ENCODE data around the gene WBP1. TPM values are rescaled to one million over a fixed set of nuclear protein-coding genes. Genes with fewer than 3 reads are reported as not detected.

WBP1 gene
- total and polyA plus RNA-seq, 10 of the 15 experiments (the other 5 are each of a cell fraction or from before 2014, with no cell fraction given): 4.2 to 76.8 (median 43.8) TPM

DNA sequence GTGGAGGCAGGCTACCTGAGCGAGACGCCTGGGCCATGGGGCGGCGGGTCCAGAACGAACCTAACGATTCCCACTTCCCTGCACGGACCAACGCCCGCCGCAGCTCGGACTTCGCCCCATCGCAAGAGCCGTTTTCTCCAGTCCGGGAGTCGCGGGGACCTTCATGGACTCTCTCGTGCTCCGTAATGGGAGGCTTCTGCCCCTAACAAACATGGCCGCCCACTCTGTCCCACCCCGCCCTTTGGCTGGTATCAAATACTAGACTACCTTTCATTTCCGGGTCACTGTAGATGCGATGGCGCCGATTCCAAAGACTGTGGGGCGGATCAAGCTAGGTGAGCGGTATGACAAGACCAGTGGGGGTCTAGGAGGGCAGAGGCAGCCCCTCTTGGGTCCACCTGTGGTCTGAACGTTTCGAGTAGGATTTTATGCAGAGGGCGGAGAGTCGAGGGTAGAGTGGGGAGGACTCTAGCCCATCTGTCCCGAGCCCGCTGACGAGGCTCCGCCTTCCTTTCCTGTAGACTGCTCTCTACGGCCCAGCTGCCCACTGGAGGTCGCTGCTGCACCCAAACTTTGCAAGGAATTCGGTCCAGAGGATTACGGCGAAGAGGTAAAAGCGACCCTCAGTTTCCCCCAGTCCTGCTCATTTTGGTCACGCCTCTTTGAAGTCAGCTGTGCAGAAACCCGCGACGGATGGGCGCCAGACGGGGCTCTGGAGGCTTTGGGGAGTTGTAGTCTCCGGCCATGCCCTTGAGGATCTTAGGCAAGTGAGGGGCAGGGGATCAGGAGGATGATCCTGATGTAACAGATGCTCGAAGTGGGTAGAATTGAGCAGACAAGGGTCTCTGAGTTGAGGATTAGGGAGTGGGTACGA lies 24.8 kb downstream of the WBP1 start, which contains the start of the genes CCDC142 and TTC31 (continued):
- TF ChIP-seq, protein P1, sequence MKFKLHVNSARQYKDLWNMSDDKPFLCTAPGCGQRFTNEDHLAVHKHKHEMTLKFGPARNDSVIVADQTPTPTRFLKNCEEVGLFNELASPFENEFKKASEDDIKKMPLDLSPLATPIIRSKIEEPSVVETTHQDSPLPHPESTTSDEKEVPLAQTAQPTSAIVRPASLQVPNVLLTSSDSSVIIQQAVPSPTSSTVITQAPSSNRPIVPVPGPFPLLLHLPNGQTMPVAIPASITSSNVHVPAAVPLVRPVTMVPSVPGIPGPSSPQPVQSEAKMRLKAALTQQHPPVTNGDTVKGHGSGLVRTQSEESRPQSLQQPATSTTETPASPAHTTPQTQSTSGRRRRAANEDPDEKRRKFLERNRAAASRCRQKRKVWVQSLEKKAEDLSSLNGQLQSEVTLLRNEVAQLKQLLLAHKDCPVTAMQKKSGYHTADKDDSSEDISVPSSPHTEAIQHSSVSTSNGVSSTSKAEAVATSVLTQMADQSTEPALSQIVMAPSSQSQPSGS (IDR thresholded peaks at IDR 0.05; ENCODE audit: low read length): no peak
- TF ChIP-seq CBFB (IDR thresholded peaks at IDR 0.05; ENCODE audit: low read depth) (peak; percentile 41), STAT3 (IDR thresholded peaks at IDR 0.05; ENCODE audit: low read depth, low read length) (no peak), LARP7 (IDR thresholded peaks at IDR 0.05) (no peak; the same call in 1 of the 2 replicates), SREBF1 (IDR thresholded peaks at IDR 0.05; ENCODE audit: low read length) (peak; percentile 79), ESRRA (IDR thresholded peaks at IDR 0.05; ENCODE audit: low read length) (no peak), POLR2AphosphoS5 (IDR thresholded peaks at IDR 0.05; ENCODE audit: low read length) (peak; percentile 85), SP1 (IDR thresholded peaks at IDR 0.05; ENCODE audit: low read depth, low read length) (no peak), EED (IDR thresholded peaks at IDR 0.05; ENCODE audit: low read depth) (no peak; the same call in 1 of the 2 replicates), JUNB (IDR thresholded peaks at IDR 0.05) (no peak), TCF12 (IDR thresholded peaks at IDR 0.05; ENCODE audit: low read depth, low read length) (peak; percentile 40; the same call in 1 of the 2 replicates)
- TF ChIP-seq, protein P2, sequence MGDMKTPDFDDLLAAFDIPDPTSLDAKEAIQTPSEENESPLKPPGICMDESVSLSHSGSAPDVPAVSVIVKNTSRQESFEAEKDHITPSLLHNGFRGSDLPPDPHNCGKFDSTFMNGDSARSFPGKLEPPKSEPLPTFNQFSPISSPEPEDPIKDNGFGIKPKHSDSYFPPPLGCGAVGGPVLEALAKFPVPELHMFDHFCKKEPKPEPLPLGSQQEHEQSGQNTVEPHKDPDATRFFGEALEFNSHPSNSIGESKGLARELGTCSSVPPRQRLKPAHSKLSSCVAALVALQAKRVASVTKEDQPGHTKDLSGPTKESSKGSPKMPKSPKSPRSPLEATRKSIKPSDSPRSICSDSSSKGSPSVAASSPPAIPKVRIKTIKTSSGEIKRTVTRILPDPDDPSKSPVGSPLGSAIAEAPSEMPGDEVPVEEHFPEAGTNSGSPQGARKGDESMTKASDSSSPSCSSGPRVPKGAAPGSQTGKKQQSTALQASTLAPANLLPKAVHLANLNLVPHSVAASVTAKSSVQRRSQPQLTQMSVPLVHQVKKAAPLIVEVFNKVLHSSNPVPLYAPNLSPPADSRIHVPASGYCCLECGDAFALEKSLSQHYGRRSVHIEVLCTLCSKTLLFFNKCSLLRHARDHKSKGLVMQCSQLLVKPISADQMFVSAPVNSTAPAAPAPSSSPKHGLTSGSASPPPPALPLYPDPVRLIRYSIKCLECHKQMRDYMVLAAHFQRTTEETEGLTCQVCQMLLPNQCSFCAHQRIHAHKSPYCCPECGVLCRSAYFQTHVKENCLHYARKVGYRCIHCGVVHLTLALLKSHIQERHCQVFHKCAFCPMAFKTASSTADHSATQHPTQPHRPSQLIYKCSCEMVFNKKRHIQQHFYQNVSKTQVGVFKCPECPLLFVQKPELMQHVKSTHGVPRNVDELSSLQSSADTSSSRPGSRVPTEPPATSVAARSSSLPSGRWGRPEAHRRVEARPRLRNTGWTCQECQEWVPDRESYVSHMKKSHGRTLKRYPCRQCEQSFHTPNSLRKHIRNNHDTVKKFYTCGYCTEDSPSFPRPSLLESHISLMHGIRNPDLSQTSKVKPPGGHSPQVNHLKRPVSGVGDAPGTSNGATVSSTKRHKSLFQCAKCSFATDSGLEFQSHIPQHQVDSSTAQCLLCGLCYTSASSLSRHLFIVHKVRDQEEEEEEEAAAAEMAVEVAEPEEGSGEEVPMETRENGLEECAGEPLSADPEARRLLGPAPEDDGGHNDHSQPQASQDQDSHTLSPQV (IDR thresholded peaks at IDR 0.05): no peak
- TF ChIP-seq, protein P3, sequence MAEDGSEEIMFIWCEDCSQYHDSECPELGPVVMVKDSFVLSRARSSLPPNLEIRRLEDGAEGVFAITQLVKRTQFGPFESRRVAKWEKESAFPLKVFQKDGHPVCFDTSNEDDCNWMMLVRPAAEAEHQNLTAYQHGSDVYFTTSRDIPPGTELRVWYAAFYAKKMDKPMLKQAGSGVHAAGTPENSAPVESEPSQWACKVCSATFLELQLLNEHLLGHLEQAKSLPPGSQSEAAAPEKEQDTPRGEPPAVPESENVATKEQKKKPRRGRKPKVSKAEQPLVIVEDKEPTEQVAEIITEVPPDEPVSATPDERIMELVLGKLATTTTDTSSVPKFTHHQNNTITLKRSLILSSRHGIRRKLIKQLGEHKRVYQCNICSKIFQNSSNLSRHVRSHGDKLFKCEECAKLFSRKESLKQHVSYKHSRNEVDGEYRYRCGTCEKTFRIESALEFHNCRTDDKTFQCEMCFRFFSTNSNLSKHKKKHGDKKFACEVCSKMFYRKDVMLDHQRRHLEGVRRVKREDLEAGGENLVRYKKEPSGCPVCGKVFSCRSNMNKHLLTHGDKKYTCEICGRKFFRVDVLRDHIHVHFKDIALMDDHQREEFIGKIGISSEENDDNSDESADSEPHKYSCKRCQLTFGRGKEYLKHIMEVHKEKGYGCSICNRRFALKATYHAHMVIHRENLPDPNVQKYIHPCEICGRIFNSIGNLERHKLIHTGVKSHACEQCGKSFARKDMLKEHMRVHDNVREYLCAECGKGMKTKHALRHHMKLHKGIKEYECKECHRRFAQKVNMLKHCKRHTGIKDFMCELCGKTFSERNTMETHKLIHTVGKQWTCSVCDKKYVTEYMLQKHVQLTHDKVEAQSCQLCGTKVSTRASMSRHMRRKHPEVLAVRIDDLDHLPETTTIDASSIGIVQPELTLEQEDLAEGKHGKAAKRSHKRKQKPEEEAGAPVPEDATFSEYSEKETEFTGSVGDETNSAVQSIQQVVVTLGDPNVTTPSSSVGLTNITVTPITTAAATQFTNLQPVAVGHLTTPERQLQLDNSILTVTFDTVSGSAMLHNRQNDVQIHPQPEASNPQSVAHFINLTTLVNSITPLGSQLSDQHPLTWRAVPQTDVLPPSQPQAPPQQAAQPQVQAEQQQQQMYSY (CRISPR knock-in tag; IDR thresholded peaks at IDR 0.05): no peak
- TF ChIP-seq, protein P4, sequence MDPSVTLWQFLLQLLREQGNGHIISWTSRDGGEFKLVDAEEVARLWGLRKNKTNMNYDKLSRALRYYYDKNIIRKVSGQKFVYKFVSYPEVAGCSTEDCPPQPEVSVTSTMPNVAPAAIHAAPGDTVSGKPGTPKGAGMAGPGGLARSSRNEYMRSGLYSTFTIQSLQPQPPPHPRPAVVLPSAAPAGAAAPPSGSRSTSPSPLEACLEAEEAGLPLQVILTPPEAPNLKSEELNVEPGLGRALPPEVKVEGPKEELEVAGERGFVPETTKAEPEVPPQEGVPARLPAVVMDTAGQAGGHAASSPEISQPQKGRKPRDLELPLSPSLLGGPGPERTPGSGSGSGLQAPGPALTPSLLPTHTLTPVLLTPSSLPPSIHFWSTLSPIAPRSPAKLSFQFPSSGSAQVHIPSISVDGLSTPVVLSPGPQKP (IDR thresholded peaks at IDR 0.05; ENCODE audit: low read depth, low read length): peak; percentile 66
- TF ChIP-seq, protein P5, sequence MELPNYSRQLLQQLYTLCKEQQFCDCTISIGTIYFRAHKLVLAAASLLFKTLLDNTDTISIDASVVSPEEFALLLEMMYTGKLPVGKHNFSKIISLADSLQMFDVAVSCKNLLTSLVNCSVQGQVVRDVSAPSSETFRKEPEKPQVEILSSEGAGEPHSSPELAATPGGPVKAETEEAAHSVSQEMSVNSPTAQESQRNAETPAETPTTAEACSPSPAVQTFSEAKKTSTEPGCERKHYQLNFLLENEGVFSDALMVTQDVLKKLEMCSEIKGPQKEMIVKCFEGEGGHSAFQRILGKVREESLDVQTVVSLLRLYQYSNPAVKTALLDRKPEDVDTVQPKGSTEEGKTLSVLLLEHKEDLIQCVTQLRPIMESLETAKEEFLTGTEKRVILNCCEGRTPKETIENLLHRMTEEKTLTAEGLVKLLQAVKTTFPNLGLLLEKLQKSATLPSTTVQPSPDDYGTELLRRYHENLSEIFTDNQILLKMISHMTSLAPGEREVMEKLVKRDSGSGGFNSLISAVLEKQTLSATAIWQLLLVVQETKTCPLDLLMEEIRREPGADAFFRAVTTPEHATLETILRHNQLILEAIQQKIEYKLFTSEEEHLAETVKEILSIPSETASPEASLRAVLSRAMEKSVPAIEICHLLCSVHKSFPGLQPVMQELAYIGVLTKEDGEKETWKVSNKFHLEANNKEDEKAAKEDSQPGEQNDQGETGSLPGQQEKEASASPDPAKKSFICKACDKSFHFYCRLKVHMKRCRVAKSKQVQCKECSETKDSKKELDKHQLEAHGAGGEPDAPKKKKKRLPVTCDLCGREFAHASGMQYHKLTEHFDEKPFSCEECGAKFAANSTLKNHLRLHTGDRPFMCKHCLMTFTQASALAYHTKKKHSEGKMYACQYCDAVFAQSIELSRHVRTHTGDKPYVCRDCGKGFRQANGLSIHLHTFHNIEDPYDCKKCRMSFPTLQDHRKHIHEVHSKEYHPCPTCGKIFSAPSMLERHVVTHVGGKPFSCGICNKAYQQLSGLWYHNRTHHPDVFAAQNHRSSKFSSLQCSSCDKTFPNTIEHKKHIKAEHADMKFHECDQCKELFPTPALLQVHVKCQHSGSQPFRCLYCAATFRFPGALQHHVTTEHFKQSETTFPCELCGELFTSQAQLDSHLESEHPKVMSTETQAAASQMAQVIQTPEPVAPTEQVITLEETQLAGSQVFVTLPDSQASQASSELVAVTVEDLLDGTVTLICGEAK (IDR thresholded peaks at IDR 0.05; ENCODE audit: borderline replicate concordance): peak; percentile 96
